Measurements from ENCODE around the gene MEX3B.

The MEX3B gene

GRCh38 chr15:82060817-82061216, 15.0 kb upstream of the MEX3B start:
- no peaks in the 10 kb centered on the region for H3K9me3 ChIP-seq (replicated peaks; ENCODE audit: insufficient read depth, low read length)
- no peaks in the 10 kb centered on the region for H3K79me2 ChIP-seq (ENCODE audit: low read length)
- no peaks in the 10 kb centered on the region for H3F3A ChIP-seq (ENCODE audit: insufficient read depth, low read length)
- H3K27me3 ChIP-seq (replicated peaks; ENCODE audit: insufficient read depth, low read length): no peaks in the 10 kb centered on the region
- H2AFZ ChIP-seq (ENCODE audit: low read length): no peak overlapping the region
- no peak overlapping the region for H3K4me2 ChIP-seq (ENCODE audit: low read depth, low read length)
- H3K27ac ChIP-seq (ENCODE audit: low read length): no peak overlapping the region
- no peak overlapping the region for H3K4me3 ChIP-seq (ENCODE audit: low read length)
- H4K20me1 ChIP-seq (ENCODE audit: insufficient read depth, low read length): no peaks in the 10 kb centered on the region
- DNase-seq: no peak
- no peaks in the 10 kb centered on the region for H3K36me3 ChIP-seq (replicated peaks; ENCODE audit: insufficient read depth, low read length)
- no peak for TF ChIP-seq EZH2 (optimal IDR thresholded peaks at IDR 0.05; ENCODE audit: low read depth, low read length)
- TF ChIP-seq EZH2phosphoT487 (IDR thresholded peaks at IDR 0.05; ENCODE audit: low read length): no peak
- TF ChIP-seq CTCF (IDR thresholded peaks at IDR 0.05; ENCODE audit: low read length): no peak
- H3K9me2 ChIP-seq (replicated peaks; ENCODE audit: insufficient read depth, low read length): no peaks in the 10 kb centered on the region
- no peak overlapping the region for H3K9ac ChIP-seq (ENCODE audit: low read length)
- no peaks in the 10 kb centered on the region for H3K4me1 ChIP-seq (ENCODE audit: low read length)

- Histone ChIP-seq H3K9me3 (replicated peaks; ENCODE audit: insufficient read depth, low read length) (no peaks in the 10 kb centered on the region), H3K4me3 (ENCODE audit: low read length) (no peak overlapping the region), H3K9ac (ENCODE audit: low read length) (no peak overlapping the region), H3K27ac (ENCODE audit: low read length) (no peak overlapping the region), H3K36me3 (replicated peaks; ENCODE audit: insufficient read depth, low read length) (no peaks in the 10 kb centered on the region), H3K4me1 (ENCODE audit: low read length) (no peaks in the 10 kb centered on the region), H3K4me2 (ENCODE audit: low read depth, low read length) (no peak overlapping the region), H3K79me2 (ENCODE audit: low read length) (no peaks in the 10 kb centered on the region), H3K27me3 (replicated peaks; ENCODE audit: insufficient read depth, low read length) (no peaks in the 10 kb centered on the region), H4K20me1 (ENCODE audit: insufficient read depth, low read length) (no peaks in the 10 kb centered on the region), H3F3A (ENCODE audit: insufficient read depth, low read length) (no peaks in the 10 kb centered on the region), H2AFZ (ENCODE audit: low read length) (no peak overlapping the region), H3K9me2 (replicated peaks; ENCODE audit: insufficient read depth, low read length) (no peaks in the 10 kb centered on the region)
- no peak for DNase-seq
- TF ChIP-seq EZH2 (optimal IDR thresholded peaks at IDR 0.05; ENCODE audit: low read depth, low read length) (no peak), CTCF (IDR thresholded peaks at IDR 0.05; ENCODE audit: low read length) (no peak), EZH2phosphoT487 (IDR thresholded peaks at IDR 0.05; ENCODE audit: low read length) (no peak)
These were observed 12.8 kb upstream of the MEX3B start for GRCh38 chr15:82058517-82059204.

GRCh38 chr15:82058026-82058425, 12.2 kb upstream of the MEX3B start:
- H3F3A ChIP-seq (ENCODE audit: insufficient read depth, low read length): no peaks in the 10 kb centered on the region
- no peaks in the 10 kb centered on the region for H3K4me1 ChIP-seq (ENCODE audit: low read length)
- TF ChIP-seq EZH2phosphoT487 (IDR thresholded peaks at IDR 0.05; ENCODE audit: low read length): no peak
- no peak for TF ChIP-seq EZH2 (optimal IDR thresholded peaks at IDR 0.05; ENCODE audit: low read depth, low read length)
- no peak for TF ChIP-seq CTCF (IDR thresholded peaks at IDR 0.05; ENCODE audit: low read length)
- H3K9me2 ChIP-seq (replicated peaks; ENCODE audit: insufficient read depth, low read length): no peaks in the 10 kb centered on the region
- H3K27me3 ChIP-seq (replicated peaks; ENCODE audit: insufficient read depth, low read length): no peaks in the 10 kb centered on the region
- no peak overlapping the region for H3K27ac ChIP-seq (ENCODE audit: low read length)
- no peaks in the 10 kb centered on the region for H3K36me3 ChIP-seq (replicated peaks; ENCODE audit: insufficient read depth, low read length)
- no peak for DNase-seq
- H3K9ac ChIP-seq (ENCODE audit: low read length): no peak overlapping the region
- no peaks in the 10 kb centered on the region for H3K79me2 ChIP-seq (ENCODE audit: low read length)
- no peak overlapping the region for H2AFZ ChIP-seq (ENCODE audit: low read length)
- H3K4me3 ChIP-seq (ENCODE audit: low read length): no peak overlapping the region
- no peaks in the 10 kb centered on the region for H3K9me3 ChIP-seq (replicated peaks; ENCODE audit: insufficient read depth, low read length)
- H4K20me1 ChIP-seq (ENCODE audit: insufficient read depth, low read length): no peaks in the 10 kb centered on the region
- H3K4me2 ChIP-seq (ENCODE audit: low read depth, low read length): no peak overlapping the region
